Mucosa of descending colon (tissue), 3 donors: ENCODE measurements around the gene WDR46. TPM values are rescaled to one million over a fixed set of nuclear protein-coding genes. Genes with fewer than 3 reads are reported as not detected.

Source experiments
- ATAC-seq: fragments of 200-7000 bp; cut with Tn5 transposase; one replicate; pipeline ENCODE4 v1.9.1; 2020; ENCODE audit warnings: mild to moderate bottlenecking, moderate library complexity
- DNase-seq, 3 donors: peaks; one replicate each; pipeline ENCODE4 v3.0.0-alpha.2; 2020
- H3K36me3 ChIP-seq: fragments of 200-600 bp; one replicate; pipeline ENCODE4 v1.8.0; 2021; ENCODE audit warnings: low read depth, mild to moderate bottlenecking
- H3K4me1 ChIP-seq: fragments of 200-600 bp; one replicate; pipeline ENCODE4 v1.8.0; 2021; ENCODE audit warnings: low read depth, mild to moderate bottlenecking
- H3K4me3 ChIP-seq: fragments of 200-600 bp; one replicate; pipeline ENCODE4 v1.8.0; 2021; ENCODE audit warnings: mild to moderate bottlenecking
- H3K9me3 ChIP-seq: fragments of 200-600 bp; one replicate; pipeline ENCODE4 v1.8.0; 2021; ENCODE audit warnings: mild to moderate bottlenecking
- CTCF ChIP-seq: fragments of 200-600 bp; IDR thresholded peaks from one replicate; pipeline ENCODE4 v1.8.0; 2022; ENCODE audit warnings: antibody characterized with exemption, mild to moderate bottlenecking
- intact Hi-C, 2 donors: fragments of 100-400 bp; cut with DNase I in 1 of 2; cut with micrococcal nuclease in 1 of 2; formaldehyde crosslinking; loops; one replicate each; pipeline versions ENCODE4 v1.11.0 to v1.11.1; 2022; cut with DNase I, micrococcal nuclease
- total RNA-seq, 3 donors: library from RNA; stranded (reverse); fragmentation: NEBNext Ultra II Directional in 2 of 3; extraction: Animal tissue kit (Norgen Biotek cat#: 25700) in 2 of 3; gene quantifications; one replicate each; pipeline versions ENCODE4 v1.2.1 to v1.2.4, GENCODE V29; 2021 to 2023
- donor health status: DM: no; HTN: no; CAD: no; lungs with moderate emphysema.
- donor health status: DM: no; HTN: no; CAD: no.
- donor health status: DM: no; HTN: yes; CAD: no.

WDR46 gene
- total RNA-seq, 3 donors from 2014 or later, result 25.5 to 37.9 (median 30.9) TPM

GRCh38 chr6:33312361-33313104 is 23.5 kb upstream of the WDR46 start:
- no peak for TF ChIP-seq CTCF
- no peaks in the 10 kb centered on the region for H3K36me3 ChIP-seq
- peaks cover 21% of the 10 kb centered on the region for H3K4me1 ChIP-seq
- intact Hi-C loops, result no loop called here
- H3K9me3 ChIP-seq, result no peaks in the 10 kb centered on the region
- ATAC-seq, result peak; percentile 56
- H3K4me3 ChIP-seq, result peak overlapping the region; percentile 62
- DNase-seq, result peak; percentile 77 to 94 (median 87)

GRCh38 chr6:33306356-33306755 is 17.3 kb upstream of the WDR46 start:
- Histone ChIP-seq H3K4me3 (no peak overlapping the region), H3K9me3 (no peaks in the 10 kb centered on the region), H3K4me1 (no peaks in the 10 kb centered on the region), H3K36me3 (peaks cover 5% of the 10 kb centered on the region)
- no peak for DNase-seq
- no peak for ATAC-seq
- no peak for TF ChIP-seq CTCF
- intact Hi-C loops, result no loop called here

GRCh38 chr6:33305052-33305451 is 16.0 kb upstream of the WDR46 start:
- ATAC-seq (no peak), DNase-seq (no peak)
- Histone ChIP-seq H3K4me1 (peaks cover 6% of the 10 kb centered on the region), H3K9me3 (no peaks in the 10 kb centered on the region), H3K4me3 (no peak overlapping the region), H3K36me3 (peaks cover 5% of the 10 kb centered on the region)
- TF ChIP-seq CTCF, result no peak
- intact Hi-C loops, result no loop called here

- ATAC-seq, result no peak
- no peak overlapping the region for H3K4me3 ChIP-seq
- no peaks in the 10 kb centered on the region for H3K9me3 ChIP-seq
- H3K4me1 ChIP-seq, result peaks cover 10% of the 10 kb centered on the region
- intact Hi-C loops, result no loop called here
- no peak for DNase-seq
- TF ChIP-seq CTCF, result no peak
- peaks cover 5% of the 10 kb centered on the region for H3K36me3 ChIP-seq
These were observed 15.2 kb upstream of the WDR46 start for GRCh38 chr6:33304216-33304615.

- ATAC-seq (no peak), DNase-seq (no peak)
- Histone ChIP-seq H3K36me3 (peaks cover 5% of the 10 kb centered on the region), H3K4me3 (no peak overlapping the region), H3K9me3 (no peaks in the 10 kb centered on the region), H3K4me1 (peaks cover 17% of the 10 kb centered on the region)
- TF ChIP-seq CTCF, result no peak
- intact Hi-C loops, result no loop called here
These were observed 12.8 kb upstream of the WDR46 start for GRCh38 chr6:33301877-33302276.
